ENCODE data around the gene NELL1. TPM values are rescaled to one million over a fixed set of nuclear protein-coding genes. Genes with fewer than 3 reads are reported as not detected.

The NELL1 gene
- total and polyA plus RNA-seq, 2 experiments from 2014 or later = 1.6 TPM; not detected in 1

DNA sequence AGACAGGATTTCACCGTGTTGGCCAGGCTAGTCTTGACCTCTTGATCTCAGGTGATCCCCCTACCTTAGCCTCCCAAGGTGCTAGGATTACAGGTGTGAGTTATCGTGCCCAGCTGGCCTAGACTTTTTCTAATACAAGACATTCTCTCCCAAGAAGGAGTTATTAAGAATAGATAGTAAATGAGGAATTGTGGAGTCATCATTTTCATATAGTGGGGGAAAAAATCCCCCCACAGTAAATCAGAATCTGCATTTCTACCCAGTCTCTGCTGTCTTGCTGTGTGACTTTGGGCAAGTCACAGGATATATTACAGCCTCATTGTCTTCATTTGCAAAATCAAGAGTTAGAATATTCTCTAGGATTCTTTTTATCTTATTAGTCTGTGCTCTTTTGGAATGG lies 48.4 kb upstream of the NELL1 start (continued):
- TF ChIP-seq, protein P1, sequence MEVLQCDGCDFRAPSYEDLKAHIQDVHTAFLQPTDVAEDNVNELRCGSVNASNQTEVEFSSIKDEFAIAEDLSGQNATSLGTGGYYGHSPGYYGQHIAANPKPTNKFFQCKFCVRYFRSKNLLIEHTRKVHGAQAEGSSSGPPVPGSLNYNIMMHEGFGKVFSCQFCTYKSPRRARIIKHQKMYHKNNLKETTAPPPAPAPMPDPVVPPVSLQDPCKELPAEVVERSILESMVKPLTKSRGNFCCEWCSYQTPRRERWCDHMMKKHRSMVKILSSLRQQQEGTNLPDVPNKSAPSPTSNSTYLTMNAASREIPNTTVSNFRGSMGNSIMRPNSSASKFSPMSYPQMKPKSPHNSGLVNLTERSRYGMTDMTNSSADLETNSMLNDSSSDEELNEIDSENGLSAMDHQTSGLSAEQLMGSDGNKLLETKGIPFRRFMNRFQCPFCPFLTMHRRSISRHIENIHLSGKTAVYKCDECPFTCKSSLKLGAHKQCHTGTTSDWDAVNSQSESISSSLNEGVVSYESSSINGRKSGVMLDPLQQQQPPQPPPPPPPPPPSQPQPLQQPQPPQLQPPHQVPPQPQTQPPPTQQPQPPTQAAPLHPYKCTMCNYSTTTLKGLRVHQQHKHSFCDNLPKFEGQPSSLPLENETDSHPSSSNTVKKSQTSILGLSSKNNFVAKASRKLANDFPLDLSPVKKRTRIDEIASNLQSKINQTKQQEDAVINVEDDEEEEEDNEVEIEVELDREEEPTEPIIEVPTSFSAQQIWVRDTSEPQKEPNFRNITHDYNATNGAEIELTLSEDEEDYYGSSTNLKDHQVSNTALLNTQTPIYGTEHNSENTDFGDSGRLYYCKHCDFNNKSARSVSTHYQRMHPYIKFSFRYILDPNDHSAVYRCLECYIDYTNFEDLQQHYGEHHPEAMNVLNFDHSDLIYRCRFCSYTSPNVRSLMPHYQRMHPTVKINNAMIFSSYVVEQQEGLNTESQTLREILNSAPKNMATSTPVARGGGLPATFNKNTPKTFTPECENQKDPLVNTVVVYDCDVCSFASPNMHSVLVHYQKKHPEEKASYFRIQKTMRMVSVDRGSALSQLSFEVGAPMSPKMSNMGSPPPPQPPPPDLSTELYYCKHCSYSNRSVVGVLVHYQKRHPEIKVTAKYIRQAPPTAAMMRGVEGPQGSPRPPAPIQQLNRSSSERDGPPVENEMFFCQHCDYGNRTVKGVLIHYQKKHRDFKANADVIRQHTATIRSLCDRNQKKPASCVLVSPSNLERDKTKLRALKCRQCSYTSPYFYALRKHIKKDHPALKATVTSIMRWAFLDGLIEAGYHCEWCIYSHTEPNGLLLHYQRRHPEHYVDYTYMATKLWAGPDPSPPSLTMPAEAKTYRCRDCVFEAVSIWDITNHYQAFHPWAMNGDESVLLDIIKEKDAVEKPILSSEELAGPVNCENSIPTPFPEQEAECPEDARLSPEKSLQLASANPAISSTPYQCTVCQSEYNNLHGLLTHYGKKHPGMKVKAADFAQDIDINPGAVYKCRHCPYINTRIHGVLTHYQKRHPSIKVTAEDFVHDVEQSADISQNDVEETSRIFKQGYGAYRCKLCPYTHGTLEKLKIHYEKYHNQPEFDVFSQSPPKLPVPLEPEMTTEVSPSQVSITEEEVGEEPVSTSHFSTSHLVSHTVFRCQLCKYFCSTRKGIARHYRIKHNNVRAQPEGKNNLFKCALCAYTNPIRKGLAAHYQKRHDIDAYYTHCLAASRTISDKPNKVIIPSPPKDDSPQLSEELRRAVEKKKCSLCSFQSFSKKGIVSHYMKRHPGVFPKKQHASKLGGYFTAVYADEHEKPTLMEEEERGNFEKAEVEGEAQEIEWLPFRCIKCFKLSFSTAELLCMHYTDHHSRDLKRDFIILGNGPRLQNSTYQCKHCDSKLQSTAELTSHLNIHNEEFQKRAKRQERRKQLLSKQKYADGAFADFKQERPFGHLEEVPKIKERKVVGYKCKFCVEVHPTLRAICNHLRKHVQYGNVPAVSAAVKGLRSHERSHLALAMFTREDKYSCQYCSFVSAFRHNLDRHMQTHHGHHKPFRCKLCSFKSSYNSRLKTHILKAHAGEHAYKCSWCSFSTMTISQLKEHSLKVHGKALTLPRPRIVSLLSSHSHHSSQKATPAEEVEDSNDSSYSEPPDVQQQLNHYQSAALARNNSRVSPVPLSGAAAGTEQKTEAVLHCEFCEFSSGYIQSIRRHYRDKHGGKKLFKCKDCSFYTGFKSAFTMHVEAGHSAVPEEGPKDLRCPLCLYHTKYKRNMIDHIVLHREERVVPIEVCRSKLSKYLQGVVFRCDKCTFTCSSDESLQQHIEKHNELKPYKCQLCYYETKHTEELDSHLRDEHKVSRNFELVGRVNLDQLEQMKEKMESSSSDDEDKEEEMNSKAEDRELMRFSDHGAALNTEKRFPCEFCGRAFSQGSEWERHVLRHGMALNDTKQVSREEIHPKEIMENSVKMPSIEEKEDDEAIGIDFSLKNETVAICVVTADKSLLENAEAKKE (CRISPR knock-in tag; IDR thresholded peaks at IDR 0.05) = no peak
- TF ChIP-seq CREB1 (CRISPR knock-in tag; IDR thresholded peaks at IDR 0.05; ENCODE audit: low read depth) = no peak

DNA sequence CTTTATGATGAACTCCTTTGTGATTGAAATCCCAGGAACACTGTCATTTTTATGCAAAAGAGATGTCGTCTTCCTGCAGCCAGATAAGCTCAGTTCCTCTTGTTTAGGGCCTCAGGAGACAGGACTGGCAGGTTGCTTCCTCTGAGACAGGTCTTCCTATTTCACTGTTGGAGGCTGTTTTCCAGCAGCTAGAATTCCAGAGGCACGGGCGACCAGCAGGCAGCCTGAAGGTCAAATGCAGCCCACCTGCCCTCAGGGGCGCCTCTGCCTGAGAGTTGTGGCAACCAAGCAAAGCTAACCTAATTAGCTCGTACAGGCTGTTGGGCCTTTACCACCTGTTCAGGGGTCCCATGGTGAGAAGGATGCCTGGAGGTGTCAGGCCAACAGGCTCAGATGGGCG lies 47.7 kb upstream of the NELL1 start:
- H3F3A ChIP-seq (replicated peaks; ENCODE audit: low read depth) = 0 out of 2 replicates have a peak, but pooled peaks cover 6% of the 10 kb centered on the region
- no peaks in the 10 kb centered on the region for H4K20me1 ChIP-seq (replicated peaks; ENCODE audit: insufficient read depth)
- no peak overlapping the region for H3K4me3 ChIP-seq
- no peaks in the 10 kb centered on the region for H3K79me2 ChIP-seq (replicated peaks; ENCODE audit: insufficient read depth)
- H3K27me3 ChIP-seq (ENCODE audit: insufficient read depth) = no peaks in the 10 kb centered on the region
- TF ChIP-seq, protein P1 (CRISPR knock-in tag; IDR thresholded peaks at IDR 0.05) = peak; percentile 46; the same call in 1 of the 2 replicates
- no peak for TF ChIP-seq NANOG (IDR thresholded peaks at IDR 0.05; ENCODE audit: borderline replicate concordance)
- TF ChIP-seq STAT1 (IDR thresholded peaks at IDR 0.05; ENCODE audit: unreplicated experiment) = no peak
- H3K36me3 ChIP-seq (ENCODE audit: insufficient read depth) = no peaks in the 10 kb centered on the region
- Mint-ChIP-seq H3K27me3 (ENCODE audit: insufficient read depth, low read depth, poor library complexity) (peaks cover 2% of the 10 kb centered on the region), H3K27ac (no peak overlapping the region; the same call in 1 of the 2 replicates), H3K4me3 (peak overlapping the region; percentile 47; the same call in 2 of the 3 replicates), H3K4me1 (peaks cover 38% of the 10 kb centered on the region), H3K9me3 (no peaks in the 10 kb centered on the region; the same call in 2 of the 3 replicates), H3K36me3 (ENCODE audit: low read depth) (no peaks in the 10 kb centered on the region)
- peak; percentile 87 for ATAC-seq
- no peak overlapping the region for H2AFZ ChIP-seq
- H3K4me1 ChIP-seq (ENCODE audit: insufficient read depth) = peaks cover 18% of the 10 kb centered on the region
- H3K4me2 ChIP-seq = peak overlapping the region; percentile 68
- peak; percentile 55 for DNase-seq (ENCODE audit: low spot score)
- H3K9me2 ChIP-seq (ENCODE audit: insufficient read depth) = 0 out of 2 replicates have a peak, but pooled peaks cover 3% of the 10 kb centered on the region
- H3K27ac ChIP-seq (ENCODE audit: low read depth) = no peak overlapping the region; the same call in 1 of the 2 replicates

Data from GM23338 (cell line).